ENCODE data around the gene AMIGO2. TPM values are rescaled to one million over a fixed set of nuclear protein-coding genes. Genes with fewer than 3 reads are reported as not detected.

AMIGO2 gene
- total and polyA plus RNA-seq, 9 of the 15 experiments (the other 6 are each of a cell fraction or from before 2014, with no cell fraction given), result 2.0 to 8.3 (median 3.8) TPM

GRCh38 chr12:47082796-47083621 is 3.2 kb upstream of the AMIGO2 start (continued):
- TF ChIP-seq KDM2B (CRISPR knock-in tag; IDR thresholded peaks at IDR 0.05), result no peak
- no peak for TF ChIP-seq ARID3A (IDR thresholded peaks at IDR 0.05; ENCODE audit: borderline replicate concordance, low read depth, low read length)
- no peak for TF ChIP-seq MEF2A (IDR thresholded peaks at IDR 0.05; ENCODE audit: control insufficient read depth, low read depth, low read length)
- TF ChIP-seq MEF2D (tag; conservative IDR thresholded peaks at IDR 0.05; ENCODE audit: low read depth), result no peak
- no peak for TF ChIP-seq DACH1 (IDR thresholded peaks at IDR 0.05; ENCODE audit: partially characterized antibody)
- no peak for TF ChIP-seq ZNF780A (CRISPR knock-in tag; IDR thresholded peaks at IDR 0.05)
- TF ChIP-seq ZHX1 (conservative IDR thresholded peaks at IDR 0.05; ENCODE audit: low read length), result no peak
- TF ChIP-seq ZNF668 (CRISPR knock-in tag; IDR thresholded peaks at IDR 0.05), result 0 out of 2 replicates have a peak, but pooled peaks have one; percentile 26
- no peak for TF ChIP-seq NR2F6 (CRISPR knock-in tag; IDR thresholded peaks at IDR 0.05)
- no peak for TF ChIP-seq LEF1 (IDR thresholded peaks at IDR 0.05)
- 0 out of 2 replicates have a peak, but pooled peaks have one; percentile 23 for TF ChIP-seq NCOR1 (IDR thresholded peaks at IDR 0.05)
- TF ChIP-seq SLC30A9 (CRISPR knock-in tag; IDR thresholded peaks at IDR 0.05), result no peak
- TF ChIP-seq KLF13 (tag; IDR thresholded peaks at IDR 0.05; ENCODE audit: borderline replicate concordance, low read depth), result no peak
- no peak for TF ChIP-seq ZNF133 (CRISPR knock-in tag; IDR thresholded peaks at IDR 0.05)
- TF ChIP-seq ZNF165 (CRISPR knock-in tag; IDR thresholded peaks at IDR 0.05; ENCODE audit: borderline replicate concordance), result no peak
- no peak for TF ChIP-seq ZBED1 (IDR thresholded peaks at IDR 0.05)
- TF ChIP-seq CEBPG (CRISPR knock-in tag; IDR thresholded peaks at IDR 0.05), result no peak
- TF ChIP-seq CEBPG (tag; conservative IDR thresholded peaks at IDR 0.05 in 1 of 2, IDR thresholded peaks at IDR 0.05 in 1 of 2), result peak; percentile 88 to 90
- TF ChIP-seq XRCC3 (IDR thresholded peaks at IDR 0.05), result no peak
- TF ChIP-seq NONO (IDR thresholded peaks at IDR 0.05; ENCODE audit: low read depth in 2 of 2, low read length in 1 of 2), result no peak
- no peak for TF ChIP-seq CC2D1A (IDR thresholded peaks at IDR 0.05)
- no peak for TF ChIP-seq MITF (IDR thresholded peaks at IDR 0.05)
- no peak for TF ChIP-seq CBX2 (IDR thresholded peaks at IDR 0.05; ENCODE audit: insufficient read depth, low read length, poor library complexity, severe bottlenecking)
- TF ChIP-seq ZNF12 (CRISPR knock-in tag; IDR thresholded peaks at IDR 0.05), result no peak
- TF ChIP-seq IFI16 (CRISPR knock-in tag; IDR thresholded peaks at IDR 0.05), result no peak
